ENCODE measurements around the gene LARP4B.

DNA sequence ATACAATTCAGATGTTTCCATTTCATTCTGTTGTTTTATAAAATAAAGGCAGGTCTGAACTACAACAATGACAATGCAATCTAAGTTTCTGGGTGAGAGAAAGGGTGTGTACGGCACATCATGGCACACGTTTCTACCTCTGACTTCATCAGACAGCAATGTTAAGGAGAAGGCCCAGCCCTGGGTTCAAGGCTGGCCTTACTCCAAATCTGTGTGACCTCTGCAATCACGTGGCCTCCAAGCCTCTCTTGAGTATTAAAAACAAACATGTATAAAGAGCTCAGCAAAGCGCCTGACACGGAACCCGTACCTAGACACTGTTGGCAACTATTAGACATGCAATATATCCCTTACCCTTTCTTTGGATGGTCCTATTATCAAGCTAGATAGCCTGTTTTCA lies 114.1 kb downstream of the LARP4B start:
- TF ChIP-seq POLR2A (IDR thresholded peaks at IDR 0.05; ENCODE audit: low read depth, low read length): no peak
- TF ChIP-seq FOS (IDR thresholded peaks at IDR 0.05; ENCODE audit: borderline replicate concordance, insufficient read depth, low read length): no peak

Data from endothelial cell of umbilical vein (primary cell).